ENCODE measurements around the gene DIS3L2.

DNA sequence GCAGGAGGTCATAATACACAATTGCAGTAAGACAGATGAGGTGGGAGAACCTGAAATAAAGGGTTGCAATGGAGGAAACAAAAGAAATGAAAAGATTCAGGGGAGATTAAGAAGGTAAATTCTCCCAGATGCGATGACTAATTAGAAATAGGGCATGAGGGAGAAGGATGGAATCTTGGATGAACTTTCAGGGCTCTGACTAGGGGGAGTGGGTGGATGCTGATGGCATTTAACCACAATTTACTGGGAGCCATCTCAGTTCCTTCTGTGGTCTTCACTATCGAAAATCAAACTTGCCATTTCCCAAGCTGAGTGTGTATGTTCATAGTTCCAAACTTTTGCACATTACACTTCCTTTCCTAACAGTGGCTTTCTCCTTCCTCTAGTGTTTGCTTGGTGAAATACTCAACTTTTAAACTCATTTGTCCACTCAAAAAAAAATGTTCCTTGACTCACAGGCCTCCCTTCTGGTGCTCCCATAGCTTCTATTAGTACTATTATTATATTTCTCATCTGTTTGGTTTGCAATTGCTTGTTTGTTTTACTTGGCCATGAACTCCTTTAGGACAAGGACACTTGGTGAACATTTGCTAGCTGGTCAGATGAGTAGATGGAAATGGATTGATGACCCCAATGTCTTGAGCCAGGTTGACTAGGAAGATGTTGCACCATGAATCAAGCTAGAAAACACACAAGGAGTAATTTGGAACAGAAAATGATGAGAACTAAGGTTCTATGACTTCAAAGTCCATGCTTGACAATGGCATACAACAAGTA is 178.5 kb downstream of the DIS3L2 start:
- TF ChIP-seq POLR2A (IDR thresholded peaks at IDR 0.05; ENCODE audit: low read depth) (no peak), POLR2AphosphoS5 (IDR thresholded peaks at IDR 0.05) (no peak), EP300 (IDR thresholded peaks at IDR 0.05) (no peak)
- TF ChIP-seq, protein P1, sequence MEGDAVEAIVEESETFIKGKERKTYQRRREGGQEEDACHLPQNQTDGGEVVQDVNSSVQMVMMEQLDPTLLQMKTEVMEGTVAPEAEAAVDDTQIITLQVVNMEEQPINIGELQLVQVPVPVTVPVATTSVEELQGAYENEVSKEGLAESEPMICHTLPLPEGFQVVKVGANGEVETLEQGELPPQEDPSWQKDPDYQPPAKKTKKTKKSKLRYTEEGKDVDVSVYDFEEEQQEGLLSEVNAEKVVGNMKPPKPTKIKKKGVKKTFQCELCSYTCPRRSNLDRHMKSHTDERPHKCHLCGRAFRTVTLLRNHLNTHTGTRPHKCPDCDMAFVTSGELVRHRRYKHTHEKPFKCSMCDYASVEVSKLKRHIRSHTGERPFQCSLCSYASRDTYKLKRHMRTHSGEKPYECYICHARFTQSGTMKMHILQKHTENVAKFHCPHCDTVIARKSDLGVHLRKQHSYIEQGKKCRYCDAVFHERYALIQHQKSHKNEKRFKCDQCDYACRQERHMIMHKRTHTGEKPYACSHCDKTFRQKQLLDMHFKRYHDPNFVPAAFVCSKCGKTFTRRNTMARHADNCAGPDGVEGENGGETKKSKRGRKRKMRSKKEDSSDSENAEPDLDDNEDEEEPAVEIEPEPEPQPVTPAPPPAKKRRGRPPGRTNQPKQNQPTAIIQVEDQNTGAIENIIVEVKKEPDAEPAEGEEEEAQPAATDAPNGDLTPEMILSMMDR (IDR thresholded peaks at IDR 0.05), result no peak

Data from esophagus muscularis mucosa (tissue), 4 donors.